Measurements from ENCODE around the gene PSMC6. TPM values are rescaled to one million over a fixed set of nuclear protein-coding genes. Genes with fewer than 3 reads are reported as not detected.

PSMC6 gene
- 61.1 and 98.2 TPM in 2 replicates for total RNA-seq

DNA sequence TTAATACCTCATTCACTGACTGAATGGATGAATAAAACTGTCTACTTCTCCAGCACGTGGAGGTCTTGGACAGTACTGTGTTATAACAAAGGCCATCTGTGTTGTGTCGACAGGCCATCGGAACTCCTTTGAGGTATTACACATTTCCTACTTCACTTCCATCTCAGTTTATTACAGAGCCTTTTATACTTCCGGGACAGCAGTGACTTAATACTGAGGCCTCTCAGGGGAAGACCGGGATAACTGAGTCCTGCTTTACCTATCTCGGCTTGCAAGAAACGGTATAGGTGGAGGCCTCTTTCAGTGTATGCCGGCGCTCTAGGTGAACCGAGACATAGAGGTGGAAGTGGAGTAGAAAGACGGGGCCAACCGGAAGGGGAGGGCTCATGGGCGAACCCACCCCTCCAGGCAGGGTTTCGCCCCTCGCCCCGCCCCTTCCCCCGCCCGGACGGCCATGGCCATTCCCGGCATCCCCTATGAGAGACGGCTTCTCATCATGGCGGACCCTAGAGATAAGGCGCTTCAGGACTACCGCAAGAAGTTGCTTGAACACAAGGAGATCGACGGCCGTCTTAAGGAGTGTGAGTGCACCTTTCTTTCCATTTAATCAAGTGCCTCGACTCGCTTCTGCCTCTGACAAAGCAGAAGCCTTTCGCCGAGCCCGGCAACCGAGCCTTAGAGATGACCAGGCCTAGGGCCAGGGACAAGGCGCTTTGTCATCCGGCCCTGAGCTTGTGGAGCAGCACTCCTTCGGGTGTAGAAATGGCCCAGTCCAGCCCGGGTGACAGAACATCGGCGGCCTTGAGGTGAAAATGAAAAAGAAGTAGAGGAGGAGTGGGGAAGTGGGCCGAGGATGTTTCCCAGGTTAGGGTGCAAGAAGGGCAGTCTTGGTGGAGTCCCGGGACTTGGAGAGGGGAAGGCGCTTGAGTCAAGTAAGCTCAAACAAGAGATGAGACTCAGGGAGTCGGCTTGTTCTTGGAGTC lies at the start of gene PSMC6:
Gene PSMC6 (plus strand): TSS at position 477 of the 983 bp plus-strand sequence. CDS start 20 bp downstream, at position 497.
- TF ChIP-seq, protein P1, sequence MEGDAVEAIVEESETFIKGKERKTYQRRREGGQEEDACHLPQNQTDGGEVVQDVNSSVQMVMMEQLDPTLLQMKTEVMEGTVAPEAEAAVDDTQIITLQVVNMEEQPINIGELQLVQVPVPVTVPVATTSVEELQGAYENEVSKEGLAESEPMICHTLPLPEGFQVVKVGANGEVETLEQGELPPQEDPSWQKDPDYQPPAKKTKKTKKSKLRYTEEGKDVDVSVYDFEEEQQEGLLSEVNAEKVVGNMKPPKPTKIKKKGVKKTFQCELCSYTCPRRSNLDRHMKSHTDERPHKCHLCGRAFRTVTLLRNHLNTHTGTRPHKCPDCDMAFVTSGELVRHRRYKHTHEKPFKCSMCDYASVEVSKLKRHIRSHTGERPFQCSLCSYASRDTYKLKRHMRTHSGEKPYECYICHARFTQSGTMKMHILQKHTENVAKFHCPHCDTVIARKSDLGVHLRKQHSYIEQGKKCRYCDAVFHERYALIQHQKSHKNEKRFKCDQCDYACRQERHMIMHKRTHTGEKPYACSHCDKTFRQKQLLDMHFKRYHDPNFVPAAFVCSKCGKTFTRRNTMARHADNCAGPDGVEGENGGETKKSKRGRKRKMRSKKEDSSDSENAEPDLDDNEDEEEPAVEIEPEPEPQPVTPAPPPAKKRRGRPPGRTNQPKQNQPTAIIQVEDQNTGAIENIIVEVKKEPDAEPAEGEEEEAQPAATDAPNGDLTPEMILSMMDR (IDR thresholded peaks at IDR 0.05; ENCODE audit: insufficient read depth, low read length, poor library complexity, severe bottlenecking) = no peak
- Histone ChIP-seq H3K4me3 (ENCODE audit: low read depth, low read length) (peak within 1 kb of the TSS; percentile 82), H3K36me3 (ENCODE audit: control insufficient read depth, insufficient read depth, low read length) (no peaks in the 10 kb centered on the region), H3K27me3 (ENCODE audit: control insufficient read depth, insufficient read depth, low read length) (no peaks in the 10 kb centered on the region)
- DNase-seq (ENCODE audit: low read depth) = no peak

DNA sequence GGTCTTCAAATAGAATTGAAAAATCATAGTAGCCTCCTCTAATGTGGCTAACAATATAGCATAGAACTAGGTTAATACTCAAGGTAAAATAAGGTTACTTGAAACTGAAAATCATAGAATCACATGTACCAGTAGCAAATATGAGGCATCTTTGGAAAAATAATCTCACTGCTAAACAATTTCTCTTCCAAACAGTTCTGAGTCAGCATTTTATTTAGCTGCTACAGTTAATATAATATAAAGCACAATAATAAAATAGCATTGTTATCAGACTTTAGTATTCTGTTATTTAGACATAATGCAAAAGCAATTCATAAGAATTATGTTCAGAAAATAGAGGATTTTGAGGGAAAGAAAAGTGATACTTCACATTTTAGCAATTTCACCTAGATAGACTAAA lies 46.7 kb upstream of the PSMC6 start:
- Histone ChIP-seq H3K27me3 (ENCODE audit: control insufficient read depth, insufficient read depth, low read length) (no peaks in the 10 kb centered on the region), H3K36me3 (ENCODE audit: control insufficient read depth, insufficient read depth, low read length) (no peaks in the 10 kb centered on the region), H3K4me3 (ENCODE audit: low read depth, low read length) (no peak overlapping the region)
- DNase-seq (ENCODE audit: low read depth) = no peak
- TF ChIP-seq, protein P1 (IDR thresholded peaks at IDR 0.05; ENCODE audit: insufficient read depth, low read length, poor library complexity, severe bottlenecking) = no peak

DNA sequence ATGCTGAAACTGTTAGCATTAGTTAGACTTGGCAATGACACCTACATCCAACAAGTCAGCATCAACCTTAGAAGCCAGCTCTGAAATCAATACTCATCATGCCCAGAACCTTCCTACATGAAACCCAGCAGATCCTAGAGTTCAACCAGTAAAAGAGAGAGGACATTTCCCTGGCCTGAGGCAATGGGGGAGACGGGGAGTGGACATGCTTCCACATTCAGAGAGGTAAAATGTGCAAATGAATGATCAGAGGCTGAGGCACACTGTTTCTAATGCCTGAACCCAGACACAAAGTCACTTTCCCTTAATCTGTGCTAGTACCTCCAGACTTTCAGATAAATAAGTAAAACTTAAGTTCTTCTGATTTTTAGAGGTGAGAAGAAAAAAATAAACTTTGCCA lies 46.2 kb upstream of the PSMC6 start:
- no peak overlapping the region for H3K4me3 ChIP-seq (ENCODE audit: low read depth, low read length)
- DNase-seq (ENCODE audit: low read depth) = no peak
- H3K27me3 ChIP-seq (ENCODE audit: control insufficient read depth, insufficient read depth, low read length) = no peaks in the 10 kb centered on the region
- no peaks in the 10 kb centered on the region for H3K36me3 ChIP-seq (ENCODE audit: control insufficient read depth, insufficient read depth, low read length)
- TF ChIP-seq, protein P1 (IDR thresholded peaks at IDR 0.05; ENCODE audit: insufficient read depth, low read length, poor library complexity, severe bottlenecking) = no peak

DNA sequence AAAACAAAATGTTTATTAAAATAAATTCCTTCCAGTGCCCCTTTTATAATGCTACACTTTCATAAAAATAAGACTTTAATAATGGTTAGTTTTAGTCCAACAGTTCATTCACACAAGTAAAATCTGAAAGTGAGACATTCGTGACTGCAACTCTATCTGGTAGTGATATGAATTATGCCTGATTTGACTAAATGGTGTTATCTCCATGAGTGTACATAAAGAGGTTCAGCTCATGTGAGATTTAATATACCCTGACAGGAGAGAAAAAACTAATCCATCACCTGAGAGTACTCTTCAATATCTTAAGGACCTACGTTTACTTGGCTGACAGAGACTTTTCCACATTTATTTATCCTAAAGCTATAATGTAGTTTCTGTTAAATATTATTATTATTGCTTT lies 45.7 kb upstream of the PSMC6 start:
- H3K4me3 ChIP-seq (ENCODE audit: low read depth, low read length) = no peak overlapping the region
- DNase-seq (ENCODE audit: low read depth) = no peak
- TF ChIP-seq, protein P1 (IDR thresholded peaks at IDR 0.05; ENCODE audit: insufficient read depth, low read length, poor library complexity, severe bottlenecking) = no peak
- H3K36me3 ChIP-seq (ENCODE audit: control insufficient read depth, insufficient read depth, low read length) = no peaks in the 10 kb centered on the region
- no peaks in the 10 kb centered on the region for H3K27me3 ChIP-seq (ENCODE audit: control insufficient read depth, insufficient read depth, low read length)

DNA sequence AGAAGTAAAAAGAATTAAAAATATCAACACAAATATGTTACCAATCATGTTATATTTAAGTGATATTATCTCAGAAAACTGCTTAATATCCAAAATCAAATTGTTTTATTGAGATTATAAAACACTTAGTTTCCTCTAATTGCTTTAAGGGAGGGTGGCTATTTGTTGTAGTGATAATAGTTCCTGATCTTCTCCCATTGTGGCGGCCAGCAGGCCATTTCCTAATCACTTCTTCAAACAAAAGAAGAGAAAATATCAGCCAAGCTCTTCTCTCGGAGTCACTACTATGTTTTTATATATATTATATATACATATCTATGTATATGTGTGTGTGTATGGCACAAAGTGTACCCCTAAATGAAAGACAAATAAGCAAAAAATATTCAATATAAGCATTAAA lies 43.1 kb upstream of the PSMC6 start:
- Histone ChIP-seq H3K36me3 (ENCODE audit: control insufficient read depth, insufficient read depth, low read length) (no peaks in the 10 kb centered on the region), H3K27me3 (ENCODE audit: control insufficient read depth, insufficient read depth, low read length) (no peaks in the 10 kb centered on the region), H3K4me3 (ENCODE audit: low read depth, low read length) (no peak overlapping the region)
- TF ChIP-seq, protein P1 (IDR thresholded peaks at IDR 0.05; ENCODE audit: insufficient read depth, low read length, poor library complexity, severe bottlenecking) = no peak
- no peak for DNase-seq (ENCODE audit: low read depth)

Data from kidney epithelial cell (primary cell).